ENCODE results near the gene CABP4. TPM values are rescaled to one million over a fixed set of nuclear protein-coding genes. Genes with fewer than 3 reads are reported as not detected.

Gene CABP4
- total RNA-seq, 1 donor from 2014 or later: 0.35 TPM

- peaks cover 16% of the 10 kb centered on the region for H3K4me1 Mint-ChIP-seq (ENCODE audit: unreplicated experiment)
- H3K4me3 Mint-ChIP-seq (ENCODE audit: unreplicated experiment): no peak overlapping the region
- DNase-seq (ENCODE audit: extremely low spot score, unreplicated experiment): no peak
- no peak overlapping the region for H3K27ac Mint-ChIP-seq (ENCODE audit: unreplicated experiment)
- no peaks in the 10 kb centered on the region for H3K27me3 Mint-ChIP-seq (ENCODE audit: unreplicated experiment)
- H3K9me3 Mint-ChIP-seq (ENCODE audit: unreplicated experiment): no peaks in the 10 kb centered on the region
- TF ChIP-seq, protein P1, sequence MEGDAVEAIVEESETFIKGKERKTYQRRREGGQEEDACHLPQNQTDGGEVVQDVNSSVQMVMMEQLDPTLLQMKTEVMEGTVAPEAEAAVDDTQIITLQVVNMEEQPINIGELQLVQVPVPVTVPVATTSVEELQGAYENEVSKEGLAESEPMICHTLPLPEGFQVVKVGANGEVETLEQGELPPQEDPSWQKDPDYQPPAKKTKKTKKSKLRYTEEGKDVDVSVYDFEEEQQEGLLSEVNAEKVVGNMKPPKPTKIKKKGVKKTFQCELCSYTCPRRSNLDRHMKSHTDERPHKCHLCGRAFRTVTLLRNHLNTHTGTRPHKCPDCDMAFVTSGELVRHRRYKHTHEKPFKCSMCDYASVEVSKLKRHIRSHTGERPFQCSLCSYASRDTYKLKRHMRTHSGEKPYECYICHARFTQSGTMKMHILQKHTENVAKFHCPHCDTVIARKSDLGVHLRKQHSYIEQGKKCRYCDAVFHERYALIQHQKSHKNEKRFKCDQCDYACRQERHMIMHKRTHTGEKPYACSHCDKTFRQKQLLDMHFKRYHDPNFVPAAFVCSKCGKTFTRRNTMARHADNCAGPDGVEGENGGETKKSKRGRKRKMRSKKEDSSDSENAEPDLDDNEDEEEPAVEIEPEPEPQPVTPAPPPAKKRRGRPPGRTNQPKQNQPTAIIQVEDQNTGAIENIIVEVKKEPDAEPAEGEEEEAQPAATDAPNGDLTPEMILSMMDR (IDR thresholded peaks at IDR 0.05): no peak
- peaks cover 17% of the 10 kb centered on the region for H3K36me3 Mint-ChIP-seq (ENCODE audit: unreplicated experiment)
Observed at GRCh38 chr11:67489203-67489884, 34.2 kb downstream of the CABP4 start.

- H3K36me3 Mint-ChIP-seq (ENCODE audit: unreplicated experiment): peaks cover 17% of the 10 kb centered on the region
- peaks cover 9% of the 10 kb centered on the region for H3K4me1 Mint-ChIP-seq (ENCODE audit: unreplicated experiment)
- TF ChIP-seq, protein P1 (IDR thresholded peaks at IDR 0.05): no peak
- DNase-seq (ENCODE audit: extremely low spot score, unreplicated experiment): no peak
- H3K27me3 Mint-ChIP-seq (ENCODE audit: unreplicated experiment): no peaks in the 10 kb centered on the region
- no peak overlapping the region for H3K4me3 Mint-ChIP-seq (ENCODE audit: unreplicated experiment)
- no peaks in the 10 kb centered on the region for H3K9me3 Mint-ChIP-seq (ENCODE audit: unreplicated experiment)
- H3K27ac Mint-ChIP-seq (ENCODE audit: unreplicated experiment): no peak overlapping the region
Observed at GRCh38 chr11:67489885-67490726, 35.0 kb downstream of the CABP4 start.

DNA sequence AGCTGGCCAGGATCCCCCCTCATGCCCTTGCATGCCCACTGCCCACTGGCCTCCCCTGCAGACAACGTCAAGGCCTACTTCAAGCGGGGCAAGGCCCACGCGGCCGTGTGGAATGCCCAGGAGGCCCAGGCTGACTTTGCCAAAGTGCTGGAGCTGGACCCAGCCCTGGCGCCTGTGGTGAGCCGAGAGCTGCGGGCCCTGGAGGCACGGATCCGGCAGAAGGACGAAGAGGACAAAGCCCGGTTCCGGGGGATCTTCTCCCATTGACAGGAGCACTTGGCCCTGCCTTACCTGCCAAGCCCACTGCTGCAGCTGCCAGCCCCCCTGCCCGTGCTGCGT is 35.5 kb downstream of the CABP4 start:
- H3K9me3 Mint-ChIP-seq (ENCODE audit: unreplicated experiment): no peaks in the 10 kb centered on the region
- TF ChIP-seq, protein P1 (IDR thresholded peaks at IDR 0.05): no peak
- no peak overlapping the region for H3K4me3 Mint-ChIP-seq (ENCODE audit: unreplicated experiment)
- no peak for DNase-seq (ENCODE audit: extremely low spot score, unreplicated experiment)
- peaks cover 17% of the 10 kb centered on the region for H3K36me3 Mint-ChIP-seq (ENCODE audit: unreplicated experiment)
- no peaks in the 10 kb centered on the region for H3K27me3 Mint-ChIP-seq (ENCODE audit: unreplicated experiment)
- peaks cover 7% of the 10 kb centered on the region for H3K4me1 Mint-ChIP-seq (ENCODE audit: unreplicated experiment)
- no peak overlapping the region for H3K27ac Mint-ChIP-seq (ENCODE audit: unreplicated experiment)

- no peaks in the 10 kb centered on the region for H3K9me3 Mint-ChIP-seq (ENCODE audit: unreplicated experiment)
- TF ChIP-seq, protein P1 (IDR thresholded peaks at IDR 0.05): no peak
- no peak overlapping the region for H3K4me3 Mint-ChIP-seq (ENCODE audit: unreplicated experiment)
- no peak overlapping the region for H3K27ac Mint-ChIP-seq (ENCODE audit: unreplicated experiment)
- no peaks in the 10 kb centered on the region for H3K27me3 Mint-ChIP-seq (ENCODE audit: unreplicated experiment)
- DNase-seq (ENCODE audit: extremely low spot score, unreplicated experiment): no peak
- peaks cover 2% of the 10 kb centered on the region for H3K4me1 Mint-ChIP-seq (ENCODE audit: unreplicated experiment)
- peaks cover 17% of the 10 kb centered on the region for H3K36me3 Mint-ChIP-seq (ENCODE audit: unreplicated experiment)
Observed at GRCh38 chr11:67491276-67492068, 36.3 kb downstream of the CABP4 start.

Data from osteocyte (in vitro differentiated cells).